ENCODE data around the gene HTR5A.
"Not testable (repeated sequence)": the region's sequence is repeated elsewhere in the genome, so short reads cannot be mapped to it uniquely, and the experiment has no call there.

The HTR5A gene

DNA sequence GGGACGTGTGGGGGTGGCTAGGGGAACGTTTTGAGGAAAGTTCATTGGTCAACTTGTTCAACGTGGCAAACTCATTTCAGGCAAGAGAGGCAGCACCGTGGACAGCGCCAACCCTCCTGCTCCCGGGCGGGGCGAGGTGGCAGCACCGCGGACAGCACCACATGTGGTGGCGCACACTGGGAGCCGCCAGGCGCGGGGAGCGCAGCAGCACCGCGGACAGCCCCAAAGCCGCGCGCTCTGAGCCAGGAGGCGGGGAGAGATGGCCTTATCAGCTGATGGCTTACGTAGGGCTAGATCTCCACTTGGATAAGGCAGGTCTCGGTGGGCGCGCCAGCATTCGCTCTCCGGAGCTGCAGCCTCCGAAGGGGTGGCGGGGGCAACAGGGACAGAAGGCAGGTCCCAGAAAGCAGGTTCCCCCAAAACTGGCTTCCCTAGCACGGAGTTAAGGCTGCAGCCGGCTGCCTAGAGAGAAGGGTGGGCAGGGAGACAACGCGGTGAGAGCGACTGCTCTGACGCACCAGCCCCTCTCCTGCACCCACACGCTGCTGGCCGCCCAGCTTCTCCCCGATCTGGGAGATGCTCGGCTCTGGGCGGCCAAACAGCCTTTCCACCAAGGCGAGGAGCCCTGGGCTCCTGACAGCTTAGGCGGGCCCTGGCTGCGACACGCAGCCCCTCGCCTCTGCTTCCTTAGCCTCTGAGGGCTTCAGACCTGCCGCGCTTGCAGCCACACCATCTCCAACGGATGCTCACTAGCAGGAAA, at the start of gene HTR5A:
Gene HTR5A (plus strand): TSS at position 333 of the 760 bp plus-strand sequence. CDS start 576 bp downstream, outside the sequence.
- H3K4me3 ChIP-seq (ENCODE audit: low read depth in 1 of 2, low read length in 2 of 2) = no peak within 1 kb of the TSS
- no peaks in the 10 kb centered on the region for H3K36me3 ChIP-seq (ENCODE audit: insufficient read depth, low read length)
- no peak within 1 kb of the TSS for H3K27ac ChIP-seq (ENCODE audit: low read depth, low read length)
- H3K9ac ChIP-seq (ENCODE audit: low read length) = no peak within 1 kb of the TSS
- no peaks in the 10 kb centered on the region for H3K9me3 ChIP-seq (ENCODE audit: low read length)
- H3K4me1 ChIP-seq (ENCODE audit: insufficient read depth, low read length) = no peaks in the 10 kb centered on the region
- H3K27me3 ChIP-seq (ENCODE audit: control insufficient read depth in 1 of 2, insufficient read depth in 2 of 2, low read length in 2 of 2) = peaks cover 6 to 14% of the 10 kb centered on the region in 2 donors

DNA sequence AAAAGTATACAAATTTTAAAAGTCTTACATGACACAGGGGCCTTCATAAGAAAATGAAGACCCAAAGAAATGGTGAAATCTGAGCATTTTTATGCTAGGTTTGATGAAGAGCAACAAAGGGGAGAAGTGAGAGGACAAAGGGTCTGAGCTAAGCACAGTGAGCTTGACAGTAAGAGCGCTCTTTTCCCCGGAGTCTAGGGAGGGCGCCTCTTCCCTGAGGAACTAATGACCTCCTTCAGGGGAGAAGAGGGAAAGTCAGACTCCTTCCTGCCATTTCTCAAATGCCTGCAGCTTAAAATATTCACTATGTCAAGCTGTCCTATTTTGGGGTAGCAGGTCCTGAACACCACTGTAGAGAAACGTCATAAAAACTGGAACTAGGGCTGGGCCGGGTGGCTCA, 49.1 kb upstream of the HTR5A start:
- H3K27ac ChIP-seq (ENCODE audit: low read depth, low read length) = no peak overlapping the region

DNA sequence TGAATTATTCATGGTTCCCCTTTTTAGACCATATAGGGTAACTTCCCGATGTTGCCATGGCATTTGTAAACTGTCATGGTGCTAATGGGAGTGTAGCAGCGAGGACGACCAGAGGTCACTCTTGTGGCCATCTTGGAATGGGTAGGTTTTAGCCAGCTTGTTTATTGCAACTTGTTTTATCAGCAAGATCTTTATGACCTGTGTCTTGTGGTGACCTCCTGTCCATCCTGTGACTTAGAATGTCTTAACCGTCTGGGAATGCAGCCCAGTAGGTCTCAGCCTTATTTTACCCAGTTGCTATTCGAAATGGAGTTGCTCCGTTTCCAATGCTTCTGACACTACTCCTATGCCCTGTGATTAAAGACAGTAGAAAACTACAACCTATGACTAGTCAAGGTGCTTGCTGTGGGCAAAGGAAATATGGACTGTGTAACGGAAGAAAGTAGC, 48.4 kb upstream of the HTR5A start:
- H3K9me3 ChIP-seq (ENCODE audit: low read length) = no peaks in the 10 kb centered on the region
- H3K27ac ChIP-seq (ENCODE audit: low read depth, low read length) = no peak overlapping the region
- no peaks in the 10 kb centered on the region for H3K36me3 ChIP-seq (ENCODE audit: insufficient read depth, low read length)
- H3K27me3 ChIP-seq (ENCODE audit: control insufficient read depth in 1 of 2, insufficient read depth in 2 of 2, low read length in 2 of 2) = no peaks in the 10 kb centered on the region
- H3K4me1 ChIP-seq (ENCODE audit: insufficient read depth, low read length) = no peaks in the 10 kb centered on the region
- no peak overlapping the region for H3K4me3 ChIP-seq (ENCODE audit: low read depth in 1 of 2, low read length in 2 of 2)
- no peak overlapping the region for H3K9ac ChIP-seq (ENCODE audit: low read length)

More for the DNA sequence above, 49.1 kb upstream of the HTR5A start:
- no peaks in the 10 kb centered on the region for H3K9me3 ChIP-seq (ENCODE audit: low read length)
- no peaks in the 10 kb centered on the region for H3K36me3 ChIP-seq (ENCODE audit: insufficient read depth, low read length)
- H3K9ac ChIP-seq (ENCODE audit: low read length) = no peak overlapping the region
- H3K4me3 ChIP-seq (ENCODE audit: low read depth in 1 of 2, low read length in 2 of 2) = no peak overlapping the region
- no peaks in the 10 kb centered on the region for H3K27me3 ChIP-seq (ENCODE audit: control insufficient read depth in 1 of 2, insufficient read depth in 2 of 2, low read length in 2 of 2)
- H3K4me1 ChIP-seq (ENCODE audit: insufficient read depth, low read length) = no peaks in the 10 kb centered on the region

DNA sequence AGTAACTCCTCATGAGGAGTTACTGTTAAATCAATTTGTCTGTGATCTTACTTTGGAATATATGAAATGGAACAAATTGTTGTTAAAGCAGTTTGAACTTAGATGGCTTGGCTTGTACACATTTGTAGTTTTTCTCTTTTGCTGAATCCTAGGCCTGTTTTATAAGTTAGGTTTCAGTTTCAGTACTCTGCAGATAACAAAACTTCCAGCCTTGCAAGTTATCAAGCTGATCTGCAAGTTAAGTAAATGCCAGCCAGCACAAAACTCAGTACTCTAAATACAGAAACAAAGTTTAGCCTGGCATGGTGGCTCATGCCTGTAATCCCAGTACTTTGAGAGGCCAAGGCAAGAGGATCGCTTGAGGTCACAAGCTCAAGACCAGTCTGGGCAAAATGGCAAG, 42.2 kb upstream of the HTR5A start:
- Histone ChIP-seq H3K4me1 (ENCODE audit: insufficient read depth, low read length) (no peaks in the 10 kb centered on the region), H3K9me3 (ENCODE audit: low read length) (no peaks in the 10 kb centered on the region), H3K9ac (ENCODE audit: low read length) (no peak overlapping the region), H3K27me3 (ENCODE audit: control insufficient read depth in 1 of 2, insufficient read depth in 2 of 2, low read length in 2 of 2) (no peaks in the 10 kb centered on the region), H3K36me3 (ENCODE audit: insufficient read depth, low read length) (no peaks in the 10 kb centered on the region), H3K4me3 (ENCODE audit: low read depth in 1 of 2, low read length in 2 of 2) (no peak overlapping the region), H3K27ac (ENCODE audit: low read depth, low read length) (no peak overlapping the region)

DNA sequence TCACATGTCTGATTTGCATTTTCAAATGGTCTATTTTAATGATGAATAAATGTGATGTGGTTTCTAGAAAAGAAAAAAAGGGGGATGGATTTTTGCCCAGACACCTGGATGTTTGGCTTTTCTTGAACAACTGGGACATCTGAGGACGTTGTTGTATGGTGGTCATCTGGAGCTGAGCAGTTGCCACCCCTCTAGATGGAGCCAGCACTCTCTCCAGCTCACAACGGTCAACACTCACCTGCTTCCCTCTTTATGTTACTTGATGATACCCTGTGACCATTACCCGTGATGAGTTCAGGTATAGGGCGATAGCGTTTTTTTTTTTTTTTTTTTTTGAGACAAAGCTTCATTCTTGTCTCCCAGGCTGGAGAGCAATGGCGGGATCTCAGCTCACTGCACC, 37.1 kb upstream of the HTR5A start:
- H3K36me3 ChIP-seq (ENCODE audit: insufficient read depth, low read length) = no peaks in the 10 kb centered on the region
- H3K27me3 ChIP-seq (ENCODE audit: control insufficient read depth in 1 of 2, insufficient read depth in 2 of 2, low read length in 2 of 2) = no peaks in the 10 kb centered on the region
- H3K27ac ChIP-seq (ENCODE audit: low read depth, low read length) = no peak overlapping the region
- H3K9ac ChIP-seq (ENCODE audit: low read length) = no peak overlapping the region
- no peaks in the 10 kb centered on the region for H3K4me1 ChIP-seq (ENCODE audit: insufficient read depth, low read length)
- H3K4me3 ChIP-seq (ENCODE audit: low read depth in 1 of 2, low read length in 2 of 2) = no peak overlapping the region
- no peaks in the 10 kb centered on the region for H3K9me3 ChIP-seq (ENCODE audit: low read length)

DNA sequence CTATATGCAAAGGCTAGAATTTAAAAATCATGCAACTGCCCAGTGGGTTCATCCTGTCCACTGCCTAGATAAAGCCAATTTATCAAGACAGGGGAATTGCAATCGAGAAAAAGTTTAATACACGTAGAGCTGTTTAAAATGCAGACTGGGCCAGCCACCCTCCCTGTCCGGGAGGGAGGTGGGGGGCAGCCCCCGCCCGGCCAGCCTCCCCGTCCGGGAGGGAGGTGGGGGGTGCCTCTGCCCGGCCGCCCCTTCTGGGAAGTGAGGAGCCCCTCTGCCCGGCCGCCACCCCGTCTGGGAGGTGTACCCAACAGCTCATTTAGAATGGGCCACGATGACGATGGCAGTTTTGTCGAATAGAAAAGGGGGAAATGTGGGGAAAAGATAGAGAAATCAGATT, 35.6 kb upstream of the HTR5A start:
- not testable (repeated sequence) for H3K36me3 ChIP-seq (ENCODE audit: insufficient read depth, low read length); H3K9me3 ChIP-seq (ENCODE audit: low read length); H3K27me3 ChIP-seq (ENCODE audit: control insufficient read depth in 1 of 2, insufficient read depth in 2 of 2, low read length in 2 of 2); H3K9ac ChIP-seq (ENCODE audit: low read length); H3K4me3 ChIP-seq (ENCODE audit: low read depth in 1 of 2, low read length in 2 of 2); H3K4me1 ChIP-seq (ENCODE audit: insufficient read depth, low read length); H3K27ac ChIP-seq (ENCODE audit: low read depth, low read length)

DNA sequence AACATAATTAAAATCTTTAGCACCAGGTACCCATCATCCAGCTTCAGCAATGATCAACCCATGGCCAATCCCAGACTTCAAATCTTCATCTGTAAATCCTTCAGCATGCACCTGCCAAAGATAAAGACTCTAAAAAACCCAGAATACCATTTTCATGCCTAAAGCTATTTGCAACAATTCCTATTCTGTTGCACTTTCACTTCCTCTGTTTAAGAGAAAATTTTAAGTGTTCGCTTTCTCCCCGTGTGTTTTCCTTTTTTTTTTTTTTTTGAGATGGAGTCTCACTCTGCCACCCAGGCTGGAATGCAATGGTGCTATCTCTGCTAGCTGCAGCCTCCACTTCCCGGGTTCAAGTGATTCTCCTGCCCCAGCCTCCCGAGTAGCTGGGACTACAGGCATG, 31.8 kb upstream of the HTR5A start:
- Histone ChIP-seq H3K27me3 (ENCODE audit: control insufficient read depth in 1 of 2, insufficient read depth in 2 of 2, low read length in 2 of 2) (no peaks in the 10 kb centered on the region), H3K4me3 (ENCODE audit: low read depth in 1 of 2, low read length in 2 of 2) (no peak overlapping the region), H3K4me1 (ENCODE audit: insufficient read depth, low read length) (no peaks in the 10 kb centered on the region), H3K36me3 (ENCODE audit: insufficient read depth, low read length) (no peaks in the 10 kb centered on the region), H3K27ac (ENCODE audit: low read depth, low read length) (no peak overlapping the region), H3K9ac (ENCODE audit: low read length) (no peak overlapping the region), H3K9me3 (ENCODE audit: low read length) (no peaks in the 10 kb centered on the region)

DNA sequence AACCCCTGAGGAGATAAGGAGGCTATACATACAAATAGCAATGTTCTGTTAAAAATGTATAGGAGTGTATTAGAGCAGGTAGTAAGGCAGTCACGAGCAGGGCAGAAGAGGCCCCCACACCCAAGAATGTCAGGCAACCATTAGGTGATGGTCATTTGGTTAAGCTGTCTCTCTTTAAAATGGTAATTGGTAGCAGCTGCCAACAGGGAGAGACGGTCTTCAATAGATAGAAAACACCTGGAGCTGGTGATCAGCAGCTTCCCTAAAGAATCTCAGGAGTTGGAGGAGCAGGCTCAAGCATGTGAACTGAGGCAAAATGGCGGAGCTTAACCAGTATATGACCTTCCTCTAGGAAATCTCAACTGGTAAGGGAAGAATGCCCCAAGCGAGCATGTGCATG, 26.4 kb upstream of the HTR5A start:
- Histone ChIP-seq H3K9me3 (ENCODE audit: low read length) (no peaks in the 10 kb centered on the region), H3K27ac (ENCODE audit: low read depth, low read length) (no peak overlapping the region), H3K9ac (ENCODE audit: low read length) (no peak overlapping the region), H3K36me3 (ENCODE audit: insufficient read depth, low read length) (no peaks in the 10 kb centered on the region), H3K4me1 (ENCODE audit: insufficient read depth, low read length) (no peaks in the 10 kb centered on the region), H3K27me3 (ENCODE audit: control insufficient read depth in 1 of 2, insufficient read depth in 2 of 2, low read length in 2 of 2) (no peaks in the 10 kb centered on the region), H3K4me3 (ENCODE audit: low read depth in 1 of 2, low read length in 2 of 2) (no peak overlapping the region)

DNA sequence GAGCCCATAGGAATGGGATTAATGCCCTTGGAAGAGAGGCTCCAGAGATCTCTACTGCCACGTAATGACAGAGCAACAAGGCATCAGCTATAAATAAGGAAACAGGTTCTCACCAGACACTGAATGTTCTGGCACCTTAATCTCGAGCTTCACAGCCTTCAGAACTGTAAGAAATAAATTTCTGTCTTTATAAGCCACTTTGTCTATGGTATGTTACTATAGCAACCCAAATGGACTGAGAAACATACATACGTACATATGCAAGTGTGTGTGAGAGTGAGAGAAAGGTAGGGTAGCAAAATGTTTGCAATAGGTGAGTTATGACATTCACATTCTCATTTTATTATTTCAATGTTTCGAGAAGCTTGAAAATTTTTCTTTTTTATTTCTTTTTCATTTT, 22.1 kb upstream of the HTR5A start:
- H3K9me3 ChIP-seq (ENCODE audit: low read length) = no peaks in the 10 kb centered on the region
- no peaks in the 10 kb centered on the region for H3K4me1 ChIP-seq (ENCODE audit: insufficient read depth, low read length)
- no peaks in the 10 kb centered on the region for H3K36me3 ChIP-seq (ENCODE audit: insufficient read depth, low read length)
- H3K9ac ChIP-seq (ENCODE audit: low read length) = no peak overlapping the region
- H3K27me3 ChIP-seq (ENCODE audit: control insufficient read depth in 1 of 2, insufficient read depth in 2 of 2, low read length in 2 of 2) = no peaks in the 10 kb centered on the region
- H3K27ac ChIP-seq (ENCODE audit: low read depth, low read length) = no peak overlapping the region
- H3K4me3 ChIP-seq (ENCODE audit: low read depth in 1 of 2, low read length in 2 of 2) = no peak overlapping the region

DNA sequence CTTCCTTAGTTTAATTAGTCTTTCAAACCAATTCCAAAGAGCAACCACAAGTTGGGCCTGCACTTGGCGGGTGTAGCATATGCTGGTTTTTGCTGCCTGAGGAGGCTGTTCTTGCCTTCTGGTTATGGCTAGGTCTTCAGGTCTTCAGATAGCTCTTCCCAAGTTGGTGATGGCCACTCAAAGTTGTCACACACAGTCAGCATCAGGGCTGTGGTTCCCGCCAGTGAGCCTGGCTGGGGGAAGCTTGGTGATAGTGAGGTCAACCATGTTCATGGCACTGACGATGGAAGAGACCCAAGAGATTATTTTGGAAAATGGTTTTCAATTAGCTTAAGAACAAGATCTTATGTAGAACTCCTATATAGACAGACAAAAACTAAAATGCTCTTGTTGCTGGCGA, 18.8 kb upstream of the HTR5A start:
- Histone ChIP-seq H3K4me3 (ENCODE audit: low read depth in 1 of 2, low read length in 2 of 2) (no peak overlapping the region), H3K9ac (ENCODE audit: low read length) (no peak overlapping the region), H3K27ac (ENCODE audit: low read depth, low read length) (no peak overlapping the region), H3K27me3 (ENCODE audit: control insufficient read depth in 1 of 2, insufficient read depth in 2 of 2, low read length in 2 of 2) (no peaks in the 10 kb centered on the region), H3K4me1 (ENCODE audit: insufficient read depth, low read length) (no peaks in the 10 kb centered on the region), H3K9me3 (ENCODE audit: low read length) (no peaks in the 10 kb centered on the region), H3K36me3 (ENCODE audit: insufficient read depth, low read length) (no peaks in the 10 kb centered on the region)

DNA sequence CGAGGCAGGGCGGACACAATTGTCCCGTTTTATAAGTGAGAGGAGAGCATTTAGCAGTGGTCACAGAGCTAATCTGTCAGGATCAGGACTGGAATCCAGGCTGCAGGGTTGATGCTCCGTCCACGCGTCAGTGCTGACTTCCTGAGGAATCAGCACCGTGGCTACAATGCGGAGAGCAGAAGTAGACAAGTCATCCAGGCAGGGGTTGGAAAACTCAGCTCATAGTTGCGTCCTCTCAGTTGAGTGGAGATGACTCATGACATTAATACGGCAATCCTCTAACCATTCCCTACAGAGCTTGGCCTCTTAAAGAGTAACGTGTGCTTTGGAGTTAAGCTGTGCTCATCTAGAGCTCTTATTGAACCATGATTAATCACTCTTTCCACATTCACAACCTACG, 17.1 kb upstream of the HTR5A start:
- no peaks in the 10 kb centered on the region for H3K9me3 ChIP-seq (ENCODE audit: low read length)
- H3K36me3 ChIP-seq (ENCODE audit: insufficient read depth, low read length) = no peaks in the 10 kb centered on the region
- H3K27ac ChIP-seq (ENCODE audit: low read depth, low read length) = no peak overlapping the region
- no peaks in the 10 kb centered on the region for H3K27me3 ChIP-seq (ENCODE audit: control insufficient read depth in 1 of 2, insufficient read depth in 2 of 2, low read length in 2 of 2)
- H3K4me3 ChIP-seq (ENCODE audit: low read depth in 1 of 2, low read length in 2 of 2) = no peak overlapping the region
- no peak overlapping the region for H3K9ac ChIP-seq (ENCODE audit: low read length)
- no peaks in the 10 kb centered on the region for H3K4me1 ChIP-seq (ENCODE audit: insufficient read depth, low read length)

DNA sequence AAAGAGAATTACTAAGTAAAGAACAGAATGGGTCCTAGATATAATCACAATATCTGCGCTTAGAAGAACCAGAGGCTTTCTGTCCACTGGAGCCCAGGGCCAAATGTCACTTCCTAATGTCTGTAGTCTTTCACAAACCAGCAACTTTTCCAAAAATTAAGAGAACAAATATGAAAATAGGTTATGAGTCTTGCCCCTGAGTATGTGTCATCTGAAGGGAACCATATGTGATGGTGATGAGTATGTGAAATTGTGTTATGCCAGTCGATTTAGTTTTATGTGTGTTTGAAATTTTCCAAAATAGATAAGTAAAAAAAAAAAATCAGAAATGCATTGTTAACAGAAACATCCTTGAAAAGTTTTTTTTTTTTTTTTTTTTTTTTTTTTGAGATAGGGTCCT, 15.4 kb upstream of the HTR5A start:
- H3K27me3 ChIP-seq (ENCODE audit: control insufficient read depth in 1 of 2, insufficient read depth in 2 of 2, low read length in 2 of 2) = no peaks in the 10 kb centered on the region
- H3K4me1 ChIP-seq (ENCODE audit: insufficient read depth, low read length) = no peaks in the 10 kb centered on the region
- H3K4me3 ChIP-seq (ENCODE audit: low read depth in 1 of 2, low read length in 2 of 2) = no peak overlapping the region
- H3K27ac ChIP-seq (ENCODE audit: low read depth, low read length) = no peak overlapping the region
- H3K9me3 ChIP-seq (ENCODE audit: low read length) = no peaks in the 10 kb centered on the region
- H3K36me3 ChIP-seq (ENCODE audit: insufficient read depth, low read length) = no peaks in the 10 kb centered on the region
- H3K9ac ChIP-seq (ENCODE audit: low read length) = no peak overlapping the region

All from muscle layer of colon (tissue), 2 donors.